Liver (tissue), 9 donors: Measurements from ENCODE around the gene UGT3A1. TPM values are rescaled to one million over a fixed set of nuclear protein-coding genes. Genes with fewer than 3 reads are reported as not detected.

Experiments
- DNase-seq: peaks from one replicate; pipeline ENCODE4 v3.0.0-alpha.2; 2017; ENCODE audit warnings: low spot score
- H3K27ac ChIP-seq, 2 donors: one replicate each; pipeline ENCODE4 v1.7.0; 2013; ENCODE audit warnings: inconsistent platforms in 2 of 2, low read length in 2 of 2, control low read depth in 1 of 2, low read depth in 1 of 2, mild to moderate bottlenecking in 1 of 2
- H3K27me3 ChIP-seq, 4 donors: one replicate each; pipeline versions ENCODE4 v1.6.1 to v1.7.0; 2013; ENCODE audit warnings: low read length in 3 of 4, inconsistent platforms in 1 of 4, mild to moderate bottlenecking in 1 of 4, moderate library complexity in 1 of 4; ENCODE audit not compliant: control insufficient read depth in 4 of 4, insufficient read depth in 4 of 4
- H3K36me3 ChIP-seq, 4 donors: one replicate each; pipeline versions ENCODE4 v1.6.1 to v1.7.0; 2013; ENCODE audit warnings: low read length in 3 of 4, mild to moderate bottlenecking in 3 of 4, low read depth in 1 of 4, moderate library complexity in 1 of 4; ENCODE audit not compliant: control insufficient read depth in 4 of 4, insufficient read depth in 3 of 4
- H3K4me1 ChIP-seq, 4 donors: one replicate each; pipeline versions ENCODE4 v1.6.1 to v1.7.0; 2013; ENCODE audit warnings: low read length in 3 of 4, mild to moderate bottlenecking in 3 of 4, moderate library complexity in 1 of 4; ENCODE audit not compliant: control insufficient read depth in 4 of 4, insufficient read depth in 4 of 4
- H3K4me3 ChIP-seq, 3 donors: one replicate each; pipeline versions ENCODE4 v1.6.1 to v1.7.0; 2013; ENCODE audit warnings: low read length in 3 of 3, control low read depth in 1 of 3, low read depth in 1 of 3, mild to moderate bottlenecking in 1 of 3
- H3K9ac ChIP-seq, 2 donors: one replicate each; pipeline ENCODE4 v1.7.0; 2013; ENCODE audit warnings: low read length in 2 of 2, mild to moderate bottlenecking in 2 of 2, moderate library complexity in 2 of 2, control low read depth in 1 of 2, low read depth in 1 of 2
- H3K9me3 ChIP-seq, 4 donors: one replicate each; pipeline versions ENCODE4 v1.6.1 to v1.7.0; 2013; ENCODE audit warnings: low read length in 3 of 4; ENCODE audit not compliant: control insufficient read depth in 4 of 4
- CTCF ChIP-seq: fragments of 150-350 bp; IDR thresholded peaks from 2 replicates; pipeline ENCODE4 v1.5.1; 2017; ENCODE audit warnings: improper control_type of control experiment, low read depth, low read length; ENCODE audit not compliant: missing input control
- EGR1 ChIP-seq, 2 donors: IDR thresholded peaks; 2 replicates each; pipeline ENCODE4 v1.6.1; 2016 to 2018; ENCODE audit warnings: antibody characterized with exemption in 2 of 2, low read depth in 2 of 2
- FOXA1 ChIP-seq: IDR thresholded peaks from 2 replicates; pipeline ENCODE4 v1.6.1; 2016; ENCODE audit warnings: antibody characterized with exemption
- FOXA2 ChIP-seq: IDR thresholded peaks from 2 replicates; pipeline ENCODE4 v1.6.1; 2016; ENCODE audit warnings: antibody characterized with exemption
- GABPA ChIP-seq, 2 donors: IDR thresholded peaks in 1 of 2; conservative IDR thresholded peaks in 1 of 2; 2 replicates each; pipeline ENCODE4 v1.6.1; 2016; ENCODE audit warnings: antibody characterized with exemption in 2 of 2, mild to moderate bottlenecking in 1 of 2, moderate library complexity in 1 of 2
- HNF4A ChIP-seq, 2 donors: conservative IDR thresholded peaks; 2 replicates each; pipeline ENCODE4 v1.6.1; 2016; ENCODE audit warnings: antibody characterized with exemption in 2 of 2, mild to moderate bottlenecking in 2 of 2
- HNF4G ChIP-seq: IDR thresholded peaks from 2 replicates; pipeline ENCODE4 v1.6.1; 2016; ENCODE audit warnings: antibody characterized with exemption
- JUND ChIP-seq, 2 donors: IDR thresholded peaks; 2 replicates each; pipeline ENCODE4 v1.6.1; 2016; ENCODE audit warnings: antibody characterized with exemption in 2 of 2
- MAX ChIP-seq: IDR thresholded peaks from 2 replicates; pipeline ENCODE4 v1.6.1; 2016; ENCODE audit warnings: antibody characterized with exemption
- NR2F2 ChIP-seq: IDR thresholded peaks from 2 replicates; pipeline ENCODE4 v1.6.1; 2016; ENCODE audit warnings: antibody characterized with exemption
- RAD21 ChIP-seq, 2 donors: IDR thresholded peaks; 2 replicates each; pipeline ENCODE4 v1.6.1; 2016; ENCODE audit warnings: antibody characterized with exemption in 2 of 2, mild to moderate bottlenecking in 2 of 2
- REST ChIP-seq: IDR thresholded peaks from 2 replicates; pipeline ENCODE4 v1.6.1; 2016; ENCODE audit warnings: antibody characterized with exemption, mild to moderate bottlenecking
- RXRA ChIP-seq, 2 donors: IDR thresholded peaks; 2 replicates each; pipeline ENCODE4 v1.6.1; 2017 to 2018; ENCODE audit warnings: antibody characterized with exemption in 2 of 2, mild to moderate bottlenecking in 1 of 2
- SP1 ChIP-seq: IDR thresholded peaks from 2 replicates; pipeline ENCODE4 v1.6.1; 2018; ENCODE audit warnings: antibody characterized with exemption, mild to moderate bottlenecking
- TAF1 ChIP-seq: conservative IDR thresholded peaks from 2 replicates; pipeline ENCODE4 v1.6.1; 2016; ENCODE audit warnings: antibody characterized with exemption, mild to moderate bottlenecking
- YY1 ChIP-seq: IDR thresholded peaks from 2 replicates; pipeline ENCODE4 v1.6.1; 2016; ENCODE audit warnings: antibody characterized with exemption, mild to moderate bottlenecking
- WGBS: extraction: QIAGEN DNeasy Blood & Tissue Kit; methylation state at CpG from one replicate; pipeline ENCODE4 v1.1.7; 2013; 5-methylcytosine and 5-hydroxymethylcytosine counted together
- polyA plus RNA-seq, 2 donors: library from polyadenylated mRNA; stranded (reverse) in 1 of 2; unstranded in 1 of 2; fragments of 200-250 nt in 1 of 2; fragments of >200 nt in 1 of 2; fragmentation: Nextera tagmentation in 1 of 2; extraction: Ambion mirVana in 1 of 2; gene quantifications; one replicate each; pipeline versions ENCODE4 v1.2.1 to v1.2.3, GENCODE V29; 2013 to 2015
- total RNA-seq, 2 donors: library from RNA; depleted of rRNA; stranded (reverse); fragments of >200 nt; gene quantifications; one replicate each; pipeline ENCODE4 v1.2.3, GENCODE V29; 2014
- TF ChIP-seq, protein P1 (sequence below): IDR thresholded peaks from 2 replicates; pipeline ENCODE4 v1.6.1; 2016; ENCODE audit warnings: antibody characterized with exemption
- TF ChIP-seq, protein P2 (sequence below): IDR thresholded peaks from 2 replicates; pipeline ENCODE4 v1.6.1; 2016; ENCODE audit warnings: antibody characterized with exemption
- donor health status: healthy.
- donor health status: healthy.
- donor health status: healthy.
- donor health status: healthy.
- donor health status: healthy.

Gene UGT3A1
- total RNA-seq, result 10 to 100 TPM in 1 of 2 donors, under 1 TPM in 1; 0.28 to 60.6 TPM
- 10 to 100 TPM; 20.6 to 21.3 TPM for polyA plus RNA-seq

DNA sequence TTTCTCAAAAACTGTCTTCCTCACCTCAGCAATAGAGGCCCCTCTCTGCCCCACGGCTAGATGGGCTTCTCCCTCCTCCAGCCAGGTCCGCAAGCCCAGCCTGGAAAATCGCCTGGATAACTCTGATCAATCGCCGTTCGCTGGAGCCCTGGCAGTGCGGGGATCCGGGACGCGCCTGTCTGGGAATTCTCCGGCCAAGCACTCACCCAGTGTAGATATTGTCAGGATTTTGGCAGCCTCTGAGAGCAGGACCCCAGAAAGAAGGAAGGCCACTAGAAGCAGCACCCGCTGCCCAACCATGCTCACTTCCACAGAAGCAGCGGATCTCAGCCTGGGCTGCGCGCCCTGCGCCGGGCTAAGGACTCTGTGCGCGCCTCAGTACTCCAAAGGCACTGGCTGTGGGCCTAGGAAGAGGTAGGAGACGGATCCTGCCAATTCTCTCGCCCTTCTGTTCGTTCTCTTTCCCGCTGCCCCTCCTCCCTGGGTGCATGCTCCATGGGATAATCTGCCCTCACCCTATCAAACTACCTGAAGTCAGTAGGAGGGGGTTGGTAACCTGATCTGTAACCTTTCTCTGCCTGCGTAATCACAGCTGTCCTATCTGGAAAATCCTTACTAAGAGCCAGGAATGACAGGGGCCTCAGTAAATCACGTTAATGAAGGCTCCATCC lies at the start of gene UGT3A1:
Gene UGT3A1, minus strand, starts transcription at position 450 of the 671 bp plus-strand sequence. Its CDS starts 150 bp downstream, at position 300.
- no peaks in the 10 kb centered on the region for H3K27me3 ChIP-seq
- 8% methylated on average over 25 of the region's 25 CpGs for WGBS
- peak within 1 kb of the TSS; percentile 72 to 85 for H3K27ac ChIP-seq
- TF ChIP-seq HNF4A (conservative IDR thresholded peaks at IDR 0.05) (peak; percentile 74 to 79), FOXA2 (no peak), CTCF (no peak), JUND (IDR thresholded peaks at IDR 0.05) (peak in 1 of 2 donors; percentile 48), EGR1 (IDR thresholded peaks at IDR 0.05; ENCODE audit: low read depth in 2 of 2) (peak in 1 of 2 donors; percentile 25), TAF1 (peak; percentile 83), HNF4G (peak; percentile 17), NR2F2 (no peak), MAX (peak; percentile 56), GABPA (IDR thresholded peaks at IDR 0.05 in 1 of 2, conservative IDR thresholded peaks at IDR 0.05 in 1 of 2) (no peak), RXRA (IDR thresholded peaks at IDR 0.05) (peak; percentile 76 to 84), YY1 (peak; percentile 64), SP1 (peak; percentile 85), FOXA1 (no peak), RAD21 (IDR thresholded peaks at IDR 0.05) (peak; percentile 9 to 40), REST (peak; percentile 84)
- TF ChIP-seq, protein P1, sequence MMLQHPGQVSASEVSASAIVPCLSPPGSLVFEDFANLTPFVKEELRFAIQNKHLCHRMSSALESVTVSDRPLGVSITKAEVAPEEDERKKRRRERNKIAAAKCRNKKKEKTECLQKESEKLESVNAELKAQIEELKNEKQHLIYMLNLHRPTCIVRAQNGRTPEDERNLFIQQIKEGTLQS, result no peak
- TF ChIP-seq, protein P2, sequence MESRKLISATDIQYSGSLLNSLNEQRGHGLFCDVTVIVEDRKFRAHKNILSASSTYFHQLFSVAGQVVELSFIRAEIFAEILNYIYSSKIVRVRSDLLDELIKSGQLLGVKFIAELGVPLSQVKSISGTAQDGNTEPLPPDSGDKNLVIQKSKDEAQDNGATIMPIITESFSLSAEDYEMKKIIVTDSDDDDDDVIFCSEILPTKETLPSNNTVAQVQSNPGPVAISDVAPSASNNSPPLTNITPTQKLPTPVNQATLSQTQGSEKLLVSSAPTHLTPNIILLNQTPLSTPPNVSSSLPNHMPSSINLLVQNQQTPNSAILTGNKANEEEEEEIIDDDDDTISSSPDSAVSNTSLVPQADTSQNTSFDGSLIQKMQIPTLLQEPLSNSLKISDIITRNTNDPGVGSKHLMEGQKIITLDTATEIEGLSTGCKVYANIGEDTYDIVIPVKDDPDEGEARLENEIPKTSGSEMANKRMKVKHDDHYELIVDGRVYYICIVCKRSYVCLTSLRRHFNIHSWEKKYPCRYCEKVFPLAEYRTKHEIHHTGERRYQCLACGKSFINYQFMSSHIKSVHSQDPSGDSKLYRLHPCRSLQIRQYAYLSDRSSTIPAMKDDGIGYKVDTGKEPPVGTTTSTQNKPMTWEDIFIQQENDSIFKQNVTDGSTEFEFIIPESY, result peak; percentile 64
- no peaks in the 10 kb centered on the region for H3K36me3 ChIP-seq
- H3K9ac ChIP-seq, result peak within 1 kb of the TSS; percentile 36 to 85
- no peaks in the 10 kb centered on the region for H3K9me3 ChIP-seq
- no peak for DNase-seq
- H3K4me3 ChIP-seq, result peak within 1 kb of the TSS; percentile 48 to 87 (median 65)
- H3K4me1 ChIP-seq, result peaks cover 0 to 18% (median 9%) of the 10 kb centered on the region in 4 donors
